NOMO-1 treated with DMSO at 0.1 percent for 48 hours (cell line): Measurements from ENCODE around the gene ZNF219.
"Not testable (repeated sequence)": the region's sequence is repeated elsewhere in the genome, so short reads cannot be mapped to it uniquely, and the experiment has no call there.

ENCODE experiments used
- DNase-seq: peaks from one replicate; lab custom pipeline; 2025; ENCODE audit not compliant: unreplicated experiment; lab: John Stamatoyannopoulos, UW

ZNF219 gene

GRCh38 chr14:21048638-21049037, 49.8 kb downstream of the ZNF219 start:
- no peak for DNase-seq

- DNase-seq: no peak
Measured at GRCh38 chr14:21047378-21047781, 51.1 kb downstream of the ZNF219 start.

GRCh38 chr14:21043974-21044618, 54.4 kb downstream of the ZNF219 start:
- DNase-seq: no peak

- DNase-seq: no peak
Measured at GRCh38 chr14:21043387-21043973, 55.0 kb downstream of the ZNF219 start.

- no peak for DNase-seq
Measured at GRCh38 chr14:21042918-21043317, 55.5 kb downstream of the ZNF219 start.

GRCh38 chr14:21041676-21042433, 56.6 kb downstream of the ZNF219 start, which contains the start of gene RNASE7:
Gene RNASE7, plus strand, starts transcription at chr14:21042362. Its CDS starts 631 bp downstream, at chr14:21042993.
- no peak for DNase-seq

- not testable (repeated sequence) for DNase-seq
Measured at GRCh38 chr14:21040941-21041340, 57.5 kb downstream of the ZNF219 start.

GRCh38 chr14:21040370-21040925, 58.0 kb downstream of the ZNF219 start:
- DNase-seq: no peak
